Putamen (tissue), 1 donor: Measurements from ENCODE around the gene ATP5PB.

Experiments
- DNase-seq: peaks from one replicate; pipeline ENCODE4 v3.0.0-alpha.2; 2016; ENCODE audit warnings: low spot score

ATP5PB gene

DNA sequence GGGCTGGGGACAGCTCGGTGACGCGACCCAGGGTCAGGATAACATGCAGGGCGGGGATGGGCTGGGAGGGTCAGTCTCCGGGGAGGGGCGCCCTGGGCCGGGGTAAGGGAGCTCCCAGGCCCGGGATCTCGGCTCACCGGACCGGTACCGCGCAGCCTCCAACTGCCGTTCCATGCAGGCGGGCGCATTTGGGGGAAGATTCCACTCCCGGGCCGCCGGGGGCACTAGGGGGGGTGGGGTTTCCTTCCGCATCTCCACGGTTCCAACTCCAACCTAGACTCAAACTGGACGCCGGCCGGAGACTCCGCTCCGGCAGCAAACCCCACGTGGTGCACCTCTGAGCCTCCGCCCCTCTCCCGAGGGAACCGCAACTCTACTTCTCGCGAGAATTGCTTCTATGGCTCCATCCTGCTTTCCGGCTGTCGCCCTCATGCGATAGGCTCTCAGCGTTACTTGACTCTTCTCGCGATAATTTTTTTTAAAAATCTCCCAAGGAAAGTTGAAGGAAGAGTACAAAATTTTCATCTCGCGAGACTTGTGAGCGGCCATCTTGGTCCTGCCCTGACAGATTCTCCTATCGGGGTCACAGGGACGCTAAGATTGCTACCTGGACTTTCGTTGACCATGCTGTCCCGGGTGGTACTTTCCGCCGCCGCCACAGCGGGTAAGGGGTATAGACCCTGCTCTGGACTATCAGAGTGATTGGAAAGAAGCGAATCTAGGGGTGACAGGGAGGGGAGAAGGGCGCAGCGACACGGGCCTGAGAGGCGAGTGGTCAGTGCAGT, at the start of gene ATP5PB, which contains the start of gene WDR77:
Gene ATP5PB (plus strand): TSS at position 547 of the 785 bp plus-strand sequence. CDS start 78 bp downstream, at position 625.
Gene WDR77 (minus strand): TSS at position 339 of the 785 bp plus-strand sequence. CDS start 87 bp downstream, at position 252.
- DNase-seq = peak; percentile 98

- DNase-seq = peak; percentile 42
Observed at GRCh38 chr1:111399792-111400610, 49.3 kb upstream of the ATP5PB start.

DNA sequence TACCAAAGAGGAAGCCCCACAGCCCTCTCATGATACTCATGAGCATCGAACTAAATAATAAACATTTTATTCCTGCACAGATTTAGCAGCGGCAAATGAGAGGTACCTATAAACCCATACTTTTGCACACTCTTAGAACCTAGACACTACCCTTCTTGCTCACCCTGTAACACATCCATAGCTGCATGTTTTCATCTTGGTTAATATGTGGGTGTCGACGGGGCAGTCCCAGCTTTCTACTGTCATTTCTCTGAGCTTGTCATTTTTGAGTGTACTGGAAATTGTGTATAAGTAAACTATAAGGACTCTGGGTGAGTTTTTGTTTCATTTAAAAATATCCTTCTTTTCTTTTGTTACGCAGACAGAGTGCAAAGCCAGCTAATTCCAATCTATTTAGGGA, 47.2 kb upstream of the ATP5PB start:
- DNase-seq = no peak

DNA sequence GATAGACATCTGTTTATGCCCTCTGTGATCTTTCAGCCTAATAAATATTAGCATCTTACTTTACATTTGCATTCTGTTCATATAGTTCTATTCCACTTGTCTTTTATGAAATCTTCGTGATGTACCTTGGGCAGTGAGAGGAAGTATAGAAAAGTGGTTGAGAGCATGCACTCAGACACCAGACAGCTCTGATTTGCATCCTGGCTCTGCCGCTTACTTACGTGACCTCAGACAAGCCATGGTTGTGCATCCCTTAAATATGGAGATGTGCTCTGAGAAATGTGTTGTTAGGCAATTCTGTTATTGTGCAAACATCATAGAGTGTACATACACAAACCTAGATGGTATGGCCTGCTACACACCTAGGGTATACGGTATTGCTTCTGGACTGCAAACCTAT, 44.7 kb upstream of the ATP5PB start:
- DNase-seq = no peak

DNA sequence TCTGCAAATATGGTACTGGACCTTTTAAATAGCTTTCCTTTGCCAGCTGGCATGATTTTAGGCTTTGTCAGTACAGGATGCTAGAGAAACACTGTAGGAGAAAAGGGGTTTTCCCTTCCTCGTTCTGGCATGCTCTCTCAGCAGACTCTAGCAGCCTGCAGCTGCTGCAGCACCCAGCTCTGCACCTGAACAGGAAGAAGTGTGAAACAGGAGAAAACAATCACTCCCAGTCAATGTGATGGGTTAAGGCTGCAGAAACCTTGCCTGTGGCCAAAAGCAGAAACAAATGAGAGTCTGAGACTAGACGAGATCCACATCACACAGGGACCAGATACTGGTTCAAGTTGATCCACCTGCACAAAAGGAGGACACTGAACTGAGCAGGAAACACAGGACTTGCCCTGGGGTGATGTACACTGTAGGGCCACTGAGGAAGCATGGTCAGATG, 42.9 kb upstream of the ATP5PB start:
- DNase-seq = peak; percentile 50

GRCh38 chr1:111407301-111407700, 42.0 kb upstream of the ATP5PB start:
- DNase-seq = no peak

- no peak for DNase-seq
Observed at GRCh38 chr1:111412839-111413238, 36.4 kb upstream of the ATP5PB start.

GRCh38 chr1:111414756-111415155, 34.5 kb upstream of the ATP5PB start:
- DNase-seq = no peak

- DNase-seq = no peak
Observed at GRCh38 chr1:111415461-111415860, 33.8 kb upstream of the ATP5PB start.

DNA sequence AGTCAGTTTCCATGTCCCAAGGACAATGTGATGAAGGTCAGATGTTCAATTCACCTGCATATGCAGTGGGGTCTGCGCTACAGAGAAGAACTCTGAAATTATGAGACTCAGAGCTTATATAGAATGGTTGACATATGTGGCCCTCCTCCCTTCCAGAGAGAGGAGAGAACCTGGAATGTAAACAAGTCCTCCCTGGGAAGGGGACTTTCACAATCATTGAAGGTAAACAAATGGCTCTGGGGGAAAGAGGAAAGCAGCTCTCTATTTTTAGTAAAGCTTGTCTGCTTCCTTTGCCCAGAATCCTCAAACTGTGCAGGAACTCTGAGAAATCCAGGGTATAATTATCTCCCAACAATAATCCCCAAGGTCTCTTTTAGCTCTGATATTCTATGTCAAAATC, 31.5 kb upstream of the ATP5PB start:
- no peak for DNase-seq

GRCh38 chr1:111419037-111419436, 30.2 kb upstream of the ATP5PB start:
- DNase-seq = no peak

- no peak for DNase-seq
Observed at GRCh38 chr1:111420377-111420776, 28.9 kb upstream of the ATP5PB start.

- DNase-seq = no peak
Observed at GRCh38 chr1:111422546-111423391, 26.5 kb upstream of the ATP5PB start.

DNA sequence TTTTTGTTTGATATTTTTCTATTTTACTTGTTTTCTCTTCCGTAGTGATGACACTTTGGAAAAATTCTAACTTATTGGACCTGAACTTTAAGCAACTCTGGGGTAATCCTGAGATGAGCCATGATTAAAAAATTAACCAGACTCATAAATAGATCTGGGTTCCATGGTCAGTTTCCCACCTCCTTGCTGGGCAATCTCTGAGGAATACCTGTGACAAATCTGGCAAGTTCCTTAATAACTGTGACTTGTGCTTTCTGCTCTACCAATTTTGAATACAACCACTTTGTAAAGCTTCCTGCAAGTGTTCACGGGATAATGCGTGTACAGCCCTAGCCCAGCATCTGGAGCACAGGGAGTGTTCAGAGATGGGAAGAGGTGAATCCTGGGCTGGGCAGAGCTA, 25.0 kb upstream of the ATP5PB start:
- no peak for DNase-seq

GRCh38 chr1:111436726-111437125, 12.5 kb upstream of the ATP5PB start:
- DNase-seq = no peak

- no peak for DNase-seq
Observed at GRCh38 chr1:111439461-111440351, 9.6 kb upstream of the ATP5PB start.

- DNase-seq = peak; percentile 10
Observed at GRCh38 chr1:111441573-111442192, 7.6 kb upstream of the ATP5PB start.

- DNase-seq = no peak
Observed at GRCh38 chr1:111442457-111442856, 6.8 kb upstream of the ATP5PB start.

DNA sequence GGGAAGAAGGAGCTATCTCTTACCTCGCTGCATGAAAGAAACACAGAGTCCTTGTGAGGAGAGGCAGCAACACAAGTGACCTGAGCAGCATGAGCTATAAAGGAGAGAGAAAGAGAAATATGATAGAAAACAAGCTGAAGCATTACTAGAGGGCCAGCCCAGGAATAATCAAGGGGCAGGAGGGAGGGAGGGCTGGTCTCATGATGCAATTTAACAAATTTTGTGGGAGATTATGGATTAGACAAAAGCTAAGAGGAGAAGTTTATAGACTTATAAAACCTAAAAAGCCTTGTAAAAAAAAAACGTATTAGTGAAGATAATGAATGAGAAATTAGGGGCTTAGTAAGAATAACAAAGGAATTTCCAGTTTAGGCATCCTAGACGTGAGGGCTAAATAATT, 5.2 kb upstream of the ATP5PB start:
- no peak for DNase-seq

DNA sequence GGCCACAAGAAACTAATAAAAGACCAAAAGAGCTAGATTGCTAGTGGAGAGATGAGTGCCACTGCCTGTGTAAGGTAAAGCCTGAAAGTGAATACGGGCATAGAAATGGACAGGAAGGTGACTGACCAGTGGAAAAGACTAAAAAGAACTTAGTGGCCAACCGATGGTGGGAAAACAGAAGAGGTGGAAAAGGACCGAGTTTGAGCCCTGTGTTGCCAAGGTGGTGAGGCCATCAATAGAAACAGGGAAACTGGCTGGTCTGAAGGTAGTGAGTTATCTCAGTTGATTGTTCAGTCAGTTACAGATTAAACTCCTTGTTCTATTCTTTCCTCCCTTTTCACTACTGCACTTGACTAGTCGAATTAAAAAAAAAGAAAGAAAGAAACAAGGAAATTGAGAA, 2.7 kb upstream of the ATP5PB start:
- no peak for DNase-seq
